OCI-LY3 (cell line): ENCODE data around the gene LRP5.

Experiments
- H2AFZ ChIP-seq: fragments of 200-600, 300-600 bp; shearing (Covaris generic); 2 replicates; pipeline ENCODE4 v1.6.0; 2014; ENCODE audit warnings: antibody characterized with exemption, low read depth, low read length
- H3K27ac ChIP-seq: fragments of 200-600, 300-600 bp; sonication (generic); 2 replicates; pipeline ENCODE4 v1.5.1; 2014; ENCODE audit warnings: mild to moderate bottlenecking, low read length, moderate library complexity, mixed read lengths
- H3K27me3 ChIP-seq: fragments of 200-600, 300-600 bp; sonication (generic); 2 replicates; pipeline ENCODE4 v1.6.1; 2014; ENCODE audit warnings: low read depth, low read length, mixed read lengths
- H3K36me3 ChIP-seq: fragments of 200-600, 300-600 bp; sonication (generic); replicated peaks from 2 replicates; pipeline ENCODE3; 2014; ENCODE audit warnings: low read depth, low read length, mixed read lengths
- H3K4me1 ChIP-seq: fragments of 300-600, 200-600 bp; sonication (generic); 2 replicates; pipeline ENCODE4 v1.6.1; 2014; ENCODE audit warnings: low read length, mixed read lengths
- H3K4me2 ChIP-seq: fragments of 200-600, 300-600 bp; sonication (generic); 2 replicates; pipeline ENCODE4 v1.6.1; 2014; ENCODE audit warnings: low read length, mixed read lengths
- H3K4me3 ChIP-seq: fragments of 300-600, 200-600 bp; sonication (generic); 2 replicates; pipeline ENCODE4 v1.5.1; 2014; ENCODE audit warnings: antibody characterized with exemption, mild to moderate bottlenecking, low read length, moderate library complexity
- H3K79me2 ChIP-seq: fragments of 300-600, 200-600 bp; shearing (Covaris generic); 2 replicates; pipeline ENCODE4 v1.6.1; 2014; ENCODE audit warnings: mild to moderate bottlenecking, low read length, mixed read lengths
- H3K9ac ChIP-seq: fragments of 300-600, 200-600 bp; shearing (Covaris generic); 2 replicates; pipeline ENCODE4 v1.6.0; 2014; ENCODE audit warnings: mild to moderate bottlenecking, low read length, moderate library complexity
- H3K9me3 ChIP-seq: fragments of 200-600, 300-600 bp; shearing (Covaris generic); 2 replicates; pipeline ENCODE4 v1.6.1; 2014; ENCODE audit warnings: low read length, mixed read lengths; ENCODE audit not compliant: insufficient read depth
- H4K20me1 ChIP-seq: fragments of 200-600, 300-600 bp; sonication (generic); 2 replicates; pipeline ENCODE4 v1.6.1; 2016; ENCODE audit warnings: low read length, mixed read lengths; ENCODE audit not compliant: insufficient read depth
- CTCF ChIP-seq: fragments of 200-600, 300-600 bp; sonication (generic); IDR thresholded peaks from 2 replicates; pipeline ENCODE4 v1.5.1; 2014; ENCODE audit warnings: antibody characterized with exemption, low read length, low read depth
- EZH2phosphoT487 ChIP-seq: fragments of 200-600 bp; shearing (Covaris generic); IDR thresholded peaks from 2 replicates; pipeline ENCODE4 v1.6.1; 2018; ENCODE audit warnings: antibody characterized with exemption, mixed run types, low read depth

The LRP5 gene

GRCh38 chr11:68388595-68389198 lies 76.3 kb downstream of the LRP5 start:
- Histone ChIP-seq H3K36me3 (peaks cover 17% of the 10 kb centered on the region), H3K4me2 (no peak overlapping the region), H4K20me1 (peaks cover 25% of the 10 kb centered on the region; the same call in 1 of the 2 replicates), H3K27me3 (no peaks in the 10 kb centered on the region), H3K4me3 (no peak overlapping the region), H3K4me1 (peaks cover 4% of the 10 kb centered on the region; the same call in 1 of the 2 replicates), H3K27ac (no peak overlapping the region), H2AFZ (no peak overlapping the region), H3K79me2 (no peaks in the 10 kb centered on the region), H3K9me3 (no peaks in the 10 kb centered on the region), H3K9ac (no peak overlapping the region)
- TF ChIP-seq CTCF: 0 out of 2 replicates have a peak, but pooled peaks have one; percentile 17
- TF ChIP-seq EZH2phosphoT487: no peak

GRCh38 chr11:68390315-68390714 lies 77.9 kb downstream of the LRP5 start:
- H3K79me2 ChIP-seq: no peaks in the 10 kb centered on the region
- H3K9me3 ChIP-seq: no peaks in the 10 kb centered on the region
- H3K4me2 ChIP-seq: no peak overlapping the region
- H2AFZ ChIP-seq: no peak overlapping the region
- no peak overlapping the region for H3K9ac ChIP-seq
- no peak overlapping the region for H3K27ac ChIP-seq
- H4K20me1 ChIP-seq: peaks cover 12% of the 10 kb centered on the region; the same call in 1 of the 2 replicates
- H3K27me3 ChIP-seq: no peaks in the 10 kb centered on the region
- TF ChIP-seq EZH2phosphoT487 (no peak), CTCF (no peak)
- H3K36me3 ChIP-seq: peaks cover 17% of the 10 kb centered on the region
- H3K4me3 ChIP-seq: no peak overlapping the region
- H3K4me1 ChIP-seq: no peaks in the 10 kb centered on the region

GRCh38 chr11:68392822-68393221 lies 80.4 kb downstream of the LRP5 start:
- H3K79me2 ChIP-seq: no peaks in the 10 kb centered on the region
- peaks cover 10% of the 10 kb centered on the region for H3K36me3 ChIP-seq
- H3K4me2 ChIP-seq: no peak overlapping the region
- H3K4me1 ChIP-seq: peaks cover under 1% of the 10 kb centered on the region; the same call in 1 of the 2 replicates
- H3K4me3 ChIP-seq: no peak overlapping the region
- H3K27me3 ChIP-seq: no peaks in the 10 kb centered on the region
- no peak overlapping the region for H2AFZ ChIP-seq
- peaks cover 10% of the 10 kb centered on the region for H4K20me1 ChIP-seq
- H3K9me3 ChIP-seq: no peaks in the 10 kb centered on the region
- TF ChIP-seq CTCF (no peak), EZH2phosphoT487 (no peak)
- H3K9ac ChIP-seq: no peak overlapping the region
- no peak overlapping the region for H3K27ac ChIP-seq

- H3K36me3 ChIP-seq: no peaks in the 10 kb centered on the region
- H4K20me1 ChIP-seq: peaks cover 3% of the 10 kb centered on the region; the same call in 1 of the 2 replicates
- TF ChIP-seq EZH2phosphoT487 (no peak), CTCF (no peak)
- H3K9ac ChIP-seq: no peak overlapping the region
- no peak overlapping the region for H3K4me2 ChIP-seq
- H2AFZ ChIP-seq: no peak overlapping the region
- H3K79me2 ChIP-seq: no peaks in the 10 kb centered on the region
- H3K27me3 ChIP-seq: no peaks in the 10 kb centered on the region
- no peak overlapping the region for H3K4me3 ChIP-seq
- no peaks in the 10 kb centered on the region for H3K9me3 ChIP-seq
- peaks cover 8% of the 10 kb centered on the region for H3K4me1 ChIP-seq
- H3K27ac ChIP-seq: no peak overlapping the region
These were observed 84.1 kb downstream of the LRP5 start for GRCh38 chr11:68396516-68396915.
